Measurements from ENCODE around the gene PRKCD.

GRCh38 chr3:53221345-53221744 is 60.3 kb downstream of the PRKCD start:
- TF ChIP-seq CTCF (IDR thresholded peaks at IDR 0.05) (no peak), ZFX (IDR thresholded peaks at IDR 0.05; ENCODE audit: borderline replicate concordance) (no peak)
